ENCODE data around the gene DUSP1. TPM values are rescaled to one million over a fixed set of nuclear protein-coding genes. Genes with fewer than 3 reads are reported as not detected.
"Not testable (repeated sequence)": the region's sequence is repeated elsewhere in the genome, so short reads cannot be mapped to it uniquely, and the experiment has no call there.

DUSP1 gene
- total RNA-seq, 2 donors from 2014 or later = 61.7 to 102 TPM

DNA sequence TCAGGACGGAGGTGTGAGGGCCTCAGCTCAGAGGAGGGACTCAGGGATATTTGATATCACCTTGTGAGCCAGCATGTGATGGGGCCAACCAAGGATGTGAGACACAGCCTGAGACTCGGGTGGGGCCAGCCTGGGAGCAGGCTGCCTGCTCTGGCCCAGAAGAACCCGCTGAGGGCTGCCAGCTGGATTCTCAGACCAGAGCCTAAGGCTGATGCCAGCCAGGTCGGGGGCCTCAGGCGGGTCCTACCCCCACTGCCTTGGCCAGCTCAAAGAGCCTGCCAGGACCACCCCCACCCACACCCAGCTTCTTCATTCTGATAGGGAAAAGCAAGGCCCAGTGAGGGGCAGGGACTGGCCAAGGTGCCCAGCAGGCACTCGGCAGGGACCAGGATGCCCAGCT, 20.3 kb upstream of the DUSP1 start:
- TF ChIP-seq, protein P1, sequence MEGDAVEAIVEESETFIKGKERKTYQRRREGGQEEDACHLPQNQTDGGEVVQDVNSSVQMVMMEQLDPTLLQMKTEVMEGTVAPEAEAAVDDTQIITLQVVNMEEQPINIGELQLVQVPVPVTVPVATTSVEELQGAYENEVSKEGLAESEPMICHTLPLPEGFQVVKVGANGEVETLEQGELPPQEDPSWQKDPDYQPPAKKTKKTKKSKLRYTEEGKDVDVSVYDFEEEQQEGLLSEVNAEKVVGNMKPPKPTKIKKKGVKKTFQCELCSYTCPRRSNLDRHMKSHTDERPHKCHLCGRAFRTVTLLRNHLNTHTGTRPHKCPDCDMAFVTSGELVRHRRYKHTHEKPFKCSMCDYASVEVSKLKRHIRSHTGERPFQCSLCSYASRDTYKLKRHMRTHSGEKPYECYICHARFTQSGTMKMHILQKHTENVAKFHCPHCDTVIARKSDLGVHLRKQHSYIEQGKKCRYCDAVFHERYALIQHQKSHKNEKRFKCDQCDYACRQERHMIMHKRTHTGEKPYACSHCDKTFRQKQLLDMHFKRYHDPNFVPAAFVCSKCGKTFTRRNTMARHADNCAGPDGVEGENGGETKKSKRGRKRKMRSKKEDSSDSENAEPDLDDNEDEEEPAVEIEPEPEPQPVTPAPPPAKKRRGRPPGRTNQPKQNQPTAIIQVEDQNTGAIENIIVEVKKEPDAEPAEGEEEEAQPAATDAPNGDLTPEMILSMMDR (IDR thresholded peaks at IDR 0.05) = no peak
- H3K4me3 ChIP-seq = no peak overlapping the region
- no peaks in the 10 kb centered on the region for H3K9me3 ChIP-seq
- no peaks in the 10 kb centered on the region for H3K27me3 ChIP-seq
- H3K36me3 ChIP-seq = no peaks in the 10 kb centered on the region
- H3K4me1 ChIP-seq = peaks cover 5% of the 10 kb centered on the region
- H3K9ac ChIP-seq (ENCODE audit: low read depth in 2 of 2, low read length in 2 of 2) = no peak overlapping the region
- intact Hi-C loops (cut with DNase I) = no loop called here
- DNase-seq = peak; percentile 18
- no peak overlapping the region for H3K27ac ChIP-seq

DNA sequence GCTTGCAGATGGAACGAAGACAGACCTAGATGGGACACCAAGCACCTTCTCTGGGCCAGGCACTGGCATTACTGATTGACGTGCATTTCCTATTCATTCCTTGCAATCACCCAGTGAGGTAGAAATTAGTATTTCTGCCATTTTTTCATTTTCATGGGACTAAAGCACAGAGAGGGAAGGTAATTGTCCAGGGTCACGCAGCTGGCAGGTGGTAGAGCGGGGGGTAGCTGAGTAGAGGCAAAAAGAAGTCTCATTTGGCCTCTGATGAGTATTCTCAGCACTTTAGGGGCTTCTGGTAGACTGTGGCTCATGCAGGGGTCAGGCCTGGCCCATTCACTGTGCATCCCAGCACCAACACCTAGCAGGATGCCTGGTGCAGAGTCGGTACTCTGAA, 19.5 kb upstream of the DUSP1 start:
- no peaks in the 10 kb centered on the region for H3K27me3 ChIP-seq
- peaks cover 5% of the 10 kb centered on the region for H3K4me1 ChIP-seq
- TF ChIP-seq, protein P1 (IDR thresholded peaks at IDR 0.05) = no peak
- intact Hi-C loops (cut with DNase I) = no loop called here
- no peaks in the 10 kb centered on the region for H3K36me3 ChIP-seq
- H3K27ac ChIP-seq = no peak overlapping the region
- H3K9ac ChIP-seq (ENCODE audit: low read depth in 2 of 2, low read length in 2 of 2) = no peak overlapping the region
- no peaks in the 10 kb centered on the region for H3K9me3 ChIP-seq
- no peak for DNase-seq
- H3K4me3 ChIP-seq = no peak overlapping the region

GRCh38 chr5:172789687-172790495, 18.9 kb upstream of the DUSP1 start:
- no peaks in the 10 kb centered on the region for H3K36me3 ChIP-seq
- peaks cover 8% of the 10 kb centered on the region for H3K4me1 ChIP-seq
- H3K27me3 ChIP-seq = no peaks in the 10 kb centered on the region
- intact Hi-C loops (cut with DNase I) = no loop called here
- H3K9me3 ChIP-seq = no peaks in the 10 kb centered on the region
- H3K4me3 ChIP-seq = no peak overlapping the region
- H3K9ac ChIP-seq (ENCODE audit: low read depth in 2 of 2, low read length in 2 of 2) = peak overlapping the region; percentile 48 to 64
- peak; percentile 27 for DNase-seq
- TF ChIP-seq, protein P1 (IDR thresholded peaks at IDR 0.05) = no peak
- peak overlapping the region; percentile 72 for H3K27ac ChIP-seq

DNA sequence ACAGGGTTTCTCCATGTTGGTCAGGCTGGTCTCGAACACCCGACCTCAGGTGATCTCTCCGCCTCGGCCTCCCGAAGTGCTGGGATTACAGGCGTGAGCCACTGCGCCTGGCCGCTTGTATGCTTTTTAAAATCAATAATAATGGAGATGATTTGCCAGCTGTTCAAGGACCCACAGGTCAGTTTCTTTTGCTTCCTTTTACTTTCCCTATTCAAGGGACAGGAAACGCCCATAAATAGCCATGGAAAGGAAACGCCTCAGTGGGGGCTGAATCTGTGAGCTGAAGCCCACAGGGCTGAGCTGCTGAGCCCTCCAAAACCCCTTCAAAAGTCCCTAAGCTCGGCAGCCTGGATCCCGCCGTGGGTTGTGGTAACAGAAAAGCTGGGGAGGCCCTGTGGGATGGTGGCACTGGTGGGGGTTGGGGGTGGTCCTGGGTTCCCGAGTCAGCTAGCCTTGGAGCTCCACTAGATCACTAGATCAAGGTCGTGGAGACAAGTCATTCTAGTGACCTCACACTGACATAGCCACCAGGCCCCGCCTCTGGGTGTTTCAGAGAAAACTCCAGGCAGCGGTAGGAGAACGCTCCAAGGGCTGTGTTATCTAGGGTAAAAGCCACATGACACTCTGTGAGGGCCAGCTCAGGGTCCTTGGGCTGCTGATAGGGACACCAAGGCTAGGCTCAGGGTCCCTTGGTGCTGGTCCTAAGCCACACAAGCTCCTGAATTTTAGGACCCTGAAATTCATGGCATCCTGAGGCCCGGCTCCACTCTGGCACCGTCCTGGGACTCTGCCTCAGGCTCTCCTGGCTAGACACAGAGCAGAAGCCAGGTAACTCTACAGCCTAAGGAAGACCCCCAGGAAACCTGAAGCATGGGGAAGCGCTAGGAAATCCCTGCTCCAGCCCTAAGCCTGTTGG, 18.0 kb upstream of the DUSP1 start:
- Histone ChIP-seq H3K27me3 (no peaks in the 10 kb centered on the region), H3K36me3 (no peaks in the 10 kb centered on the region), H3K9ac (ENCODE audit: low read depth in 2 of 2, low read length in 2 of 2) (peak overlapping the region; percentile 37 to 64), H3K9me3 (no peaks in the 10 kb centered on the region), H3K27ac (peak overlapping the region; percentile 72), H3K4me3 (no peak overlapping the region), H3K4me1 (peaks cover 9% of the 10 kb centered on the region)
- intact Hi-C loops (cut with DNase I) = no loop called here
- peak; percentile 83 for DNase-seq
- TF ChIP-seq, protein P1 (IDR thresholded peaks at IDR 0.05) = no peak

DNA sequence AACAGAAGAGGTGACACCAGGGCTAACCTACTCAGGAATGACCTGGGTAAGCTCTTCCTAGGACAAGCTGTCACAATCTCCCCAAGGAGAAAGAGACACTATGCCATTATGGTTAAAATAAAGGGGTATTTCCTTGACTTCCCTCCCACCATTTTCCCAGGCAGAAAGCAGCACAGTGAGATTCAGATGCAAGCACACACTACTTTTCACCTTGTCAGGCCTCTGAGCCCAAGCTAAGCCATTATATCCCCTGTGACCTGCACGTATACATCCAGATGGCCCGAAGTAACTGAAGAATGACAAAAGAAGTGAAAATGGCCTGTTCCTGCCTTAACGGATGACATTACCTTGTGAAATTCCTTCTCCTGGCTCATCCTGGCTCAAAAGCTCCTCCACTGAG, 16.5 kb upstream of the DUSP1 start:
- H3K36me3 ChIP-seq; H3K4me1 ChIP-seq; DNase-seq; H3K9ac ChIP-seq (ENCODE audit: low read depth in 2 of 2, low read length in 2 of 2); H3K27ac ChIP-seq; H3K4me3 ChIP-seq; H3K9me3 ChIP-seq; H3K27me3 ChIP-seq; intact Hi-C loops (cut with DNase I): not testable (repeated sequence)
